DND-41 (cell line): Measurements from ENCODE around the gene PPARGC1A.

ENCODE experiments used
- ATAC-seq: fragments of 200-7000 bp; cut with Tn5 transposase; 3 replicates; pipeline ENCODE4 v1.9.1; 2021; ENCODE audit warnings: low read depth; ENCODE audit not compliant: insufficient read depth
- DNase-seq: peaks from one replicate; pipeline ENCODE4 v3.0.0-alpha.2; 2020
- H2AFZ ChIP-seq: 2 replicates; pipeline ENCODE4 v1.6.0; 2012; ENCODE audit warnings: low read depth, low read length
- H3K27ac ChIP-seq: 2 replicates; pipeline ENCODE4 v1.5.1; 2012; ENCODE audit warnings: low read length, inconsistent platforms
- H3K27me3 ChIP-seq: fragments of 200-600 bp; sonication (generic); 2 replicates; pipeline ENCODE4 v1.6.0; 2012; ENCODE audit warnings: low read length, mild to moderate bottlenecking, inconsistent platforms; ENCODE audit not compliant: insufficient read depth, poor library complexity
- H3K36me3 ChIP-seq: 2 replicates; pipeline ENCODE4 v1.5.1; 2012; ENCODE audit warnings: low read length, inconsistent platforms; ENCODE audit not compliant: insufficient read depth
- H3K4me1 ChIP-seq: 2 replicates; pipeline ENCODE4 v1.5.1; 2012; ENCODE audit warnings: mild to moderate bottlenecking, low read length; ENCODE audit not compliant: insufficient read depth
- H3K4me2 ChIP-seq: 2 replicates; pipeline ENCODE4 v1.6.0; 2012; ENCODE audit warnings: mild to moderate bottlenecking, moderate library complexity, low read length, inconsistent platforms; ENCODE audit not compliant: insufficient read depth
- H3K4me3 ChIP-seq, 2 experiments: fragments of 200-600 bp in 1 of 2; shearing (Covaris generic) in 1 of 2; 2 replicates each; pipeline ENCODE4 v1.5.1; 2012 to 2016; ENCODE audit warnings: inconsistent platforms in 2 of 2, low read length in 2 of 2, mild to moderate bottlenecking in 2 of 2, low read depth in 1 of 2, moderate library complexity in 1 of 2
- H3K79me2 ChIP-seq: 2 replicates; pipeline ENCODE4 v1.6.0; 2012; ENCODE audit warnings: low read length, inconsistent platforms; ENCODE audit not compliant: insufficient read depth
- H3K9ac ChIP-seq: 2 replicates; pipeline ENCODE4 v1.6.0; 2012; ENCODE audit warnings: low read depth, mild to moderate bottlenecking, inconsistent platforms, low read length, moderate library complexity
- H3K9me3 ChIP-seq: 2 replicates; pipeline ENCODE4 v1.5.1; 2012; ENCODE audit warnings: low read length, moderate library complexity, mild to moderate bottlenecking, inconsistent platforms; ENCODE audit not compliant: insufficient read depth, severe bottlenecking
- H4K20me1 ChIP-seq: 2 replicates; pipeline ENCODE4 v1.6.0; 2012; ENCODE audit warnings: low read length; ENCODE audit not compliant: insufficient read depth
- EZH2 ChIP-seq: IDR thresholded peaks from 3 replicates; pipeline ENCODE4 v1.6.1; 2012; ENCODE audit warnings: borderline replicate concordance, low read depth, mild to moderate bottlenecking, moderate library complexity, low read length, inconsistent platforms; ENCODE audit not compliant: severe bottlenecking
- TF ChIP-seq, protein P1 (sequence below): IDR thresholded peaks from 2 replicates; pipeline ENCODE4 v1.5.1; 2012; ENCODE audit warnings: borderline replicate concordance, low read length, moderate library complexity, mild to moderate bottlenecking; ENCODE audit not compliant: poor library complexity, severe bottlenecking; ENCODE audit errors: extremely low read depth

PPARGC1A gene

DNA sequence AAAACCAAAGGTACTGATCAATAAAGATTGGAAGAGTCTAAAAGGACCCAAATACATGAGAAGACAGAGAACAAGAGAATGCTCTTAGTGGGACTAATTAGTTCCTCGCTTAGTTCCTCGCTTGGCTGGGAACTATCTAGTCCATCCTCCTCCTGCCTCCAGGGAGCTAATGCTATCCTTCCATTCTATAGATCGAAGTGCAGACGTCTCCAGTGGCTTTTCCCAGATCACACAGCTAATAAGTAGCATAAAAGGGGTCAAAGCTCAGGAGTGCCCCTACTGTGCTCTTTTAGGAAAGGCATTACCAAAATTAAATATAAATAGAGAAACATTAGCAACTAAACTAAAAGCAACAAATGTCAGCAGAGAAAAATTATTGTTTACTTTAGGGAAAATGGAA, 42.3 kb upstream of the PPARGC1A start:
- H2AFZ ChIP-seq: no peak overlapping the region
- no peak overlapping the region for H3K9ac ChIP-seq
- ATAC-seq (no peak), DNase-seq (no peak)
- H3K4me2 ChIP-seq: no peak overlapping the region
- TF ChIP-seq, protein P1, sequence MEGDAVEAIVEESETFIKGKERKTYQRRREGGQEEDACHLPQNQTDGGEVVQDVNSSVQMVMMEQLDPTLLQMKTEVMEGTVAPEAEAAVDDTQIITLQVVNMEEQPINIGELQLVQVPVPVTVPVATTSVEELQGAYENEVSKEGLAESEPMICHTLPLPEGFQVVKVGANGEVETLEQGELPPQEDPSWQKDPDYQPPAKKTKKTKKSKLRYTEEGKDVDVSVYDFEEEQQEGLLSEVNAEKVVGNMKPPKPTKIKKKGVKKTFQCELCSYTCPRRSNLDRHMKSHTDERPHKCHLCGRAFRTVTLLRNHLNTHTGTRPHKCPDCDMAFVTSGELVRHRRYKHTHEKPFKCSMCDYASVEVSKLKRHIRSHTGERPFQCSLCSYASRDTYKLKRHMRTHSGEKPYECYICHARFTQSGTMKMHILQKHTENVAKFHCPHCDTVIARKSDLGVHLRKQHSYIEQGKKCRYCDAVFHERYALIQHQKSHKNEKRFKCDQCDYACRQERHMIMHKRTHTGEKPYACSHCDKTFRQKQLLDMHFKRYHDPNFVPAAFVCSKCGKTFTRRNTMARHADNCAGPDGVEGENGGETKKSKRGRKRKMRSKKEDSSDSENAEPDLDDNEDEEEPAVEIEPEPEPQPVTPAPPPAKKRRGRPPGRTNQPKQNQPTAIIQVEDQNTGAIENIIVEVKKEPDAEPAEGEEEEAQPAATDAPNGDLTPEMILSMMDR: no peak
- no peak for TF ChIP-seq EZH2
- H3K4me3 ChIP-seq: no peak overlapping the region
- no peaks in the 10 kb centered on the region for H3K27me3 ChIP-seq
- no peaks in the 10 kb centered on the region for H3K36me3 ChIP-seq
- no peaks in the 10 kb centered on the region for H4K20me1 ChIP-seq
- H3K27ac ChIP-seq: no peak overlapping the region
- H3K79me2 ChIP-seq: no peaks in the 10 kb centered on the region
- H3K9me3 ChIP-seq: peaks cover 2% of the 10 kb centered on the region
- H3K4me1 ChIP-seq: no peaks in the 10 kb centered on the region

DNA sequence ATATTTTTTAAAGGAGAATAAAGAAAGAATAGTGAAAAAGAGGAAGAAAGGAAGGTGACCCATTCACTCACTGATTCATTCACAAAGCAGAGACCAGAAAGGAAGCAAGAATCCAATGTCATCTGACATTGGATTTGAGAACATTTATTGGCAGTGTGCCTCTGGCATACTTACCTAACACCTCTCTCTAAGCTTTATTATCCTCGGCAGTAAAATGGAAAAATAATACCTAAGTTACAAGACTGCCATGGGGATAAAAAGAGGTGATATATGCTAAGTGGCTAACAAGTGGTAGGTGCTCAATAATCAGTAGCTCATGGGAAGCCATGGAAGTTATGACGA, 41.6 kb upstream of the PPARGC1A start:
- Histone ChIP-seq H3K4me2 (no peak overlapping the region), H3K4me1 (no peaks in the 10 kb centered on the region), H2AFZ (no peak overlapping the region), H3K79me2 (no peaks in the 10 kb centered on the region), H3K9ac (no peak overlapping the region), H4K20me1 (no peaks in the 10 kb centered on the region), H3K36me3 (no peaks in the 10 kb centered on the region), H3K9me3 (peaks cover 2% of the 10 kb centered on the region), H3K27ac (no peak overlapping the region), H3K27me3 (no peaks in the 10 kb centered on the region), H3K4me3 (no peak overlapping the region)
- TF ChIP-seq EZH2: no peak
- TF ChIP-seq, protein P1: no peak
- ATAC-seq (no peak), DNase-seq (no peak)

DNA sequence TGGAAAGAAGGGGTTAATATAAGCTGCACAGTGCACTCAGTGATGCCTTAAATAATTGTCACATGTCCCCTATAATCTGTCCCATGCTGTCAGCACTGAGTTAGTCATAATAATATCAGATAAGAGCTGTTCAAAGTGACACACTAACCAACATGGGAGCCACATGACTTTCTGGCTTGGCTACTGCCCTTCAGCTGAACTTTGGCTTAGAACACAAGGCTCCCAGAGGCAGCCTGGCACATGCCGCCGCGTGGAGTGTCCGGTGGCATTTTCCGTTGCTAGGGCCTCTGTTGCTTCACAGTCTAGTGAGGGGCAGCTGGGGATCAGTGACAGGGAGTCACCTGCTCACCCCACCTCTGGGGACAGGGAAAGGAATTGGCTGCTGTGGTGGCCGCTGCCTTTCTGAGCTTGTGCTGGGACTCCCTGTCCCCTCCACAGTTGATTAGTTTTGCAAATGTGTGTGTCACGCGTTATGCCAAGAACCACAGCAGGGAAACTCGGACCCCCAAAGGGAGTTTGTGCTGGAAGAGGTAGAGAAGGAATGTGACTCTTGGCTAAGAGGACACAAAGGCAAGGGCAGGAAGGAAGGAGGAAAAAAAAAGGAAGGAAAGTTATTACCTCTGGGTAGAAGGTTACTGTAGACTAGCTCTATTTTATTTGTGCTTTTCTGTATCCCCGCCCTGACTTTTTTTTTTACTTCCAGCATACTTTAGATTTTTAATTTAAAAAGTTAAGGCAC, 41.1 kb upstream of the PPARGC1A start:
- Histone ChIP-seq H3K4me1 (no peaks in the 10 kb centered on the region), H3K4me2 (no peak overlapping the region), H3K4me3 (no peak overlapping the region), H4K20me1 (no peaks in the 10 kb centered on the region), H3K79me2 (no peaks in the 10 kb centered on the region), H3K9ac (no peak overlapping the region), H2AFZ (no peak overlapping the region), H3K27ac (no peak overlapping the region), H3K36me3 (no peaks in the 10 kb centered on the region), H3K9me3 (peaks cover 2% of the 10 kb centered on the region), H3K27me3 (no peaks in the 10 kb centered on the region)
- DNase-seq (no peak), ATAC-seq (no peak)
- TF ChIP-seq, protein P1: no peak
- no peak for TF ChIP-seq EZH2

DNA sequence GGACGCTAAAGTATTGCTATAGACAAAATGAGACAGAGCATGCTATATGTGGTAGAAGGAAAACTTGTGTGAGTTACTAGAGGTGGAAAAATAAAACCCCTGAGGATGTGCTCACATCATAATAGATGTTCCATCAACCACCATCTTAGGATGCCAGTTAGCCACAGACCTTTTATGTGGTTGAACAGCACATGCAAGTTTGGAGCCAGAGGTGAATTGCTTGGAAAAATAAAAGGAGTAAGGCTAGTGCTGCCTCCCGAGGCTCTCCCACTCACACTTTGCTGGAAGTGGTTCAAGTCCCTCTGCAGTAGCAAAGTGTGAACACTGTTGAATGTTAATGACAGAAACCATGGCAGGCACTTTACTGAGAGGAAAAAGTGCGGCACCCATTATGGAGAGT, 39.4 kb upstream of the PPARGC1A start:
- Histone ChIP-seq H3K9me3 (peaks cover 2% of the 10 kb centered on the region), H4K20me1 (no peaks in the 10 kb centered on the region), H3K4me1 (no peaks in the 10 kb centered on the region), H3K4me3 (no peak overlapping the region), H3K4me2 (no peak overlapping the region), H2AFZ (no peak overlapping the region), H3K9ac (no peak overlapping the region), H3K27me3 (no peaks in the 10 kb centered on the region), H3K36me3 (no peaks in the 10 kb centered on the region), H3K27ac (no peak overlapping the region), H3K79me2 (no peaks in the 10 kb centered on the region)
- TF ChIP-seq, protein P1: no peak
- no peak for TF ChIP-seq EZH2
- ATAC-seq (no peak), DNase-seq (no peak)
